ENCODE data around the gene F7. TPM values are rescaled to one million over a fixed set of nuclear protein-coding genes. Genes with fewer than 3 reads are reported as not detected.

The F7 gene
- total RNA-seq, 1 experiment from 2014 or later = not detected

GRCh38 chr13:113145911-113146598 lies 40.5 kb downstream of the F7 start:
- intact Hi-C loops (cut with micrococcal nuclease; ENCODE audit: unreplicated experiment) (no loop called here), in situ Hi-C loops (cut with HindIII; ENCODE audit: low pct_unique_long_range_greater_than_20kb, low sequenced_read_pairs) (no loop called here)
- no TSS peak for BruUV-seq (replicated peaks)
- POLR2A ChIA-PET = no interaction called here
- TF ChIP-seq SIN3A (IDR thresholded peaks at IDR 0.05; ENCODE audit: borderline replicate concordance, insufficient read depth, low read depth, low read length) (no peak), CTCF (IDR thresholded peaks at IDR 0.05) (no peak), POLR2AphosphoS5 (IDR thresholded peaks at IDR 0.05; ENCODE audit: low read depth, low read length) (no peak), TCF7L2 (IDR thresholded peaks at IDR 0.05; ENCODE audit: low read depth, low read length) (no peak)
- TF ChIP-seq, protein P1, sequence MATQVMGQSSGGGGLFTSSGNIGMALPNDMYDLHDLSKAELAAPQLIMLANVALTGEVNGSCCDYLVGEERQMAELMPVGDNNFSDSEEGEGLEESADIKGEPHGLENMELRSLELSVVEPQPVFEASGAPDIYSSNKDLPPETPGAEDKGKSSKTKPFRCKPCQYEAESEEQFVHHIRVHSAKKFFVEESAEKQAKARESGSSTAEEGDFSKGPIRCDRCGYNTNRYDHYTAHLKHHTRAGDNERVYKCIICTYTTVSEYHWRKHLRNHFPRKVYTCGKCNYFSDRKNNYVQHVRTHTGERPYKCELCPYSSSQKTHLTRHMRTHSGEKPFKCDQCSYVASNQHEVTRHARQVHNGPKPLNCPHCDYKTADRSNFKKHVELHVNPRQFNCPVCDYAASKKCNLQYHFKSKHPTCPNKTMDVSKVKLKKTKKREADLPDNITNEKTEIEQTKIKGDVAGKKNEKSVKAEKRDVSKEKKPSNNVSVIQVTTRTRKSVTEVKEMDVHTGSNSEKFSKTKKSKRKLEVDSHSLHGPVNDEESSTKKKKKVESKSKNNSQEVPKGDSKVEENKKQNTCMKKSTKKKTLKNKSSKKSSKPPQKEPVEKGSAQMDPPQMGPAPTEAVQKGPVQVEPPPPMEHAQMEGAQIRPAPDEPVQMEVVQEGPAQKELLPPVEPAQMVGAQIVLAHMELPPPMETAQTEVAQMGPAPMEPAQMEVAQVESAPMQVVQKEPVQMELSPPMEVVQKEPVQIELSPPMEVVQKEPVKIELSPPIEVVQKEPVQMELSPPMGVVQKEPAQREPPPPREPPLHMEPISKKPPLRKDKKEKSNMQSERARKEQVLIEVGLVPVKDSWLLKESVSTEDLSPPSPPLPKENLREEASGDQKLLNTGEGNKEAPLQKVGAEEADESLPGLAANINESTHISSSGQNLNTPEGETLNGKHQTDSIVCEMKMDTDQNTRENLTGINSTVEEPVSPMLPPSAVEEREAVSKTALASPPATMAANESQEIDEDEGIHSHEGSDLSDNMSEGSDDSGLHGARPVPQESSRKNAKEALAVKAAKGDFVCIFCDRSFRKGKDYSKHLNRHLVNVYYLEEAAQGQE (IDR thresholded peaks at IDR 0.05; ENCODE audit: insufficient read depth in 1 of 2, low read depth in 2 of 2, low read length in 1 of 2) = no peak
- no peaks in the 10 kb centered on the region for H3K27me3 ChIP-seq (ENCODE audit: control insufficient read depth, insufficient read depth, low read length)
- CTCF ChIA-PET = no interaction called here
- no peak overlapping the region for H3K27ac ChIP-seq (ENCODE audit: low read length)
- no peaks in the 10 kb centered on the region for H3K9me3 ChIP-seq (ENCODE audit: control insufficient read depth, insufficient read depth, low read depth, low read length)
- ATAC-seq (no peak), DNase-seq (ENCODE audit: low read depth, low spot score) (no peak)
- no peak overlapping the region for H3K4me3 ChIP-seq (ENCODE audit: low read depth in 2 of 2, low read length in 2 of 2)
- H3K4me1 ChIP-seq (ENCODE audit: control insufficient read depth, insufficient read depth, low read length) = no peaks in the 10 kb centered on the region
- H3K36me3 ChIP-seq (ENCODE audit: control insufficient read depth, insufficient read depth, low read length) = no peaks in the 10 kb centered on the region

DNA sequence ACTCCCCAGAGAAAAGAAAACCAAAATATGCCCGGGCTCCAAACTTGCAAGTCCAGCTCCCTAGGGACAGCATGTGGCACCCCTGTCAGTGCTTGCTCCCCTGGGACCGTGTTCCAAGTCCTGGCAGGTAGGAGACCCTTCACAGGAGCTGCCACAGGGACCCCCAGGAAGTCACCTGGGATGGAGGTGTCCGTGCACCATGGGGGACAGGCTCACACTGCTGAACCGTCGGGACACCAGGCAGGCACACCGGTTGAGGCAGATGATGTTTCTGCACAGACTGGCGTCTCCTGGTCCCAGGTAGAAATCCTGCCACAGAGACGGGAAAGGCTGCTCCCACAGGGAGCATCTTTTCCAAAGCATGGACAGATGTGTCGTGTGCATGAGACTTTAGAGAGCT lies 41.2 kb downstream of the F7 start:
- DNase-seq (ENCODE audit: low read depth, low spot score) (no peak), ATAC-seq (no peak)
- Histone ChIP-seq H3K9me3 (ENCODE audit: control insufficient read depth, insufficient read depth, low read depth, low read length) (no peaks in the 10 kb centered on the region), H3K27ac (ENCODE audit: low read length) (no peak overlapping the region), H3K36me3 (ENCODE audit: control insufficient read depth, insufficient read depth, low read length) (no peaks in the 10 kb centered on the region), H3K4me3 (ENCODE audit: low read depth in 2 of 2, low read length in 2 of 2) (no peak overlapping the region), H3K4me1 (ENCODE audit: control insufficient read depth, insufficient read depth, low read length) (no peaks in the 10 kb centered on the region), H3K27me3 (ENCODE audit: control insufficient read depth, insufficient read depth, low read length) (no peaks in the 10 kb centered on the region)
- no peak for TF ChIP-seq TCF7L2 (IDR thresholded peaks at IDR 0.05; ENCODE audit: low read depth, low read length)
- no peak for TF ChIP-seq POLR2AphosphoS5 (IDR thresholded peaks at IDR 0.05; ENCODE audit: low read depth, low read length)
- TF ChIP-seq, protein P1 (IDR thresholded peaks at IDR 0.05; ENCODE audit: insufficient read depth in 1 of 2, low read depth in 2 of 2, low read length in 1 of 2) = no peak
- in situ Hi-C loops (cut with HindIII; ENCODE audit: low pct_unique_long_range_greater_than_20kb, low sequenced_read_pairs) (no loop called here), intact Hi-C loops (cut with micrococcal nuclease; ENCODE audit: unreplicated experiment) (no loop called here)
- no TSS peak for BruUV-seq (replicated peaks)
- ChIA-PET POLR2A (interaction anchor here (0.5 kb wide), 1 partner anchor 113 kb away, joined by 8 read pairs; no protein-coding TSS in a partner anchor), CTCF (no interaction called here)

All from Panc1 (cell line).